Suprapubic skin (tissue), 3 donors: ENCODE results near the gene WWC2.

Experiments
- POLR2A ChIP-seq, 2 donors: fragments of 450-650 bp; IDR thresholded peaks; one replicate each; pipeline ENCODE4 v1.6.1; 2017; ENCODE audit warnings: antibody characterized with exemption in 2 of 2, mild to moderate bottlenecking in 2 of 2, moderate library complexity in 2 of 2
- TF ChIP-seq, protein P1 (sequence below), 2 donors: fragments of 200-600 bp in 1 of 2; fragments of 450-650 bp in 1 of 2; sonication (generic) in 1 of 2; IDR thresholded peaks; one replicate each; pipeline ENCODE4 v1.5.1; 2016 to 2019; ENCODE audit warnings: antibody characterized with exemption in 2 of 2, mild to moderate bottlenecking in 1 of 2, moderate library complexity in 1 of 2

DNA sequence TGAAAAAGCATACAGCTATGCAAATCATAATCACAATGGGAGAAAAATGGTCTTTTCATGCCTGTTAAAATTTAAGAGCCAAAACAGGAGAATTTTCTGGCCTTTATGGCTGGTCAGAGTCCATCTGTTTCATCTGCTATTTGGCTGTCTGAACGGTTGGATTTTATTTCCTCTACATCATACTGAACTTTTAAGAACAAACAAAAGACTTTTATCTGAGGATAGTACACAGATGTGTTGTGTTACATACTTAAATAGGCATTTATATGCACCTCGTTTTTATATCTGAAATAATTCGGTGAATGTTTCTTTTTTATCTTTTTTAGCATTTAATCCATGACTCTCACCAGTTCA lies 18.0 kb upstream of the WWC2 start:
- TF ChIP-seq, protein P1, sequence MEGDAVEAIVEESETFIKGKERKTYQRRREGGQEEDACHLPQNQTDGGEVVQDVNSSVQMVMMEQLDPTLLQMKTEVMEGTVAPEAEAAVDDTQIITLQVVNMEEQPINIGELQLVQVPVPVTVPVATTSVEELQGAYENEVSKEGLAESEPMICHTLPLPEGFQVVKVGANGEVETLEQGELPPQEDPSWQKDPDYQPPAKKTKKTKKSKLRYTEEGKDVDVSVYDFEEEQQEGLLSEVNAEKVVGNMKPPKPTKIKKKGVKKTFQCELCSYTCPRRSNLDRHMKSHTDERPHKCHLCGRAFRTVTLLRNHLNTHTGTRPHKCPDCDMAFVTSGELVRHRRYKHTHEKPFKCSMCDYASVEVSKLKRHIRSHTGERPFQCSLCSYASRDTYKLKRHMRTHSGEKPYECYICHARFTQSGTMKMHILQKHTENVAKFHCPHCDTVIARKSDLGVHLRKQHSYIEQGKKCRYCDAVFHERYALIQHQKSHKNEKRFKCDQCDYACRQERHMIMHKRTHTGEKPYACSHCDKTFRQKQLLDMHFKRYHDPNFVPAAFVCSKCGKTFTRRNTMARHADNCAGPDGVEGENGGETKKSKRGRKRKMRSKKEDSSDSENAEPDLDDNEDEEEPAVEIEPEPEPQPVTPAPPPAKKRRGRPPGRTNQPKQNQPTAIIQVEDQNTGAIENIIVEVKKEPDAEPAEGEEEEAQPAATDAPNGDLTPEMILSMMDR (IDR thresholded peaks at IDR 0.05), result no peak
- TF ChIP-seq POLR2A (IDR thresholded peaks at IDR 0.05), result no peak
